HG03045 (cell line): ENCODE data around the gene HDGF.

Experiments used
- ATAC-seq: cut with Tn5 transposase; IDR thresholded peaks from one replicate; pipeline ENCODE4 v1.9.1; 2021; ENCODE audit warnings: mild to moderate bottlenecking, moderate library complexity; ENCODE audit not compliant: unreplicated experiment

HDGF gene

GRCh38 chr1:156727492-156727891 lies 24.0 kb downstream of the HDGF start:
- ATAC-seq: no peak

- no peak for ATAC-seq
Measured at GRCh38 chr1:156726549-156727226, 24.8 kb downstream of the HDGF start.

- ATAC-seq: peak; percentile 30
Measured at GRCh38 chr1:156725683-156726280, 25.7 kb downstream of the HDGF start.

GRCh38 chr1:156721535-156721934 lies 29.9 kb downstream of the HDGF start:
- no peak for ATAC-seq

- ATAC-seq: no peak
Measured at GRCh38 chr1:156721131-156721530, 30.3 kb downstream of the HDGF start.

GRCh38 chr1:156717351-156717750 lies 34.1 kb downstream of the HDGF start:
- ATAC-seq: no peak

GRCh38 chr1:156714830-156715229 lies 36.6 kb downstream of the HDGF start:
- ATAC-seq: no peak

GRCh38 chr1:156712626-156713025 lies 38.8 kb downstream of the HDGF start:
- no peak for ATAC-seq

- ATAC-seq: no peak
Measured at GRCh38 chr1:156711011-156711817, 40.3 kb downstream of the HDGF start.

GRCh38 chr1:156709757-156710489 lies 41.6 kb downstream of the HDGF start:
- no peak for ATAC-seq

GRCh38 chr1:156709031-156709430 lies 42.4 kb downstream of the HDGF start:
- no peak for ATAC-seq

GRCh38 chr1:156708218-156708661 lies 43.2 kb downstream of the HDGF start:
- ATAC-seq: no peak

- ATAC-seq: no peak
Measured at GRCh38 chr1:156707417-156708217, 43.9 kb downstream of the HDGF start.

GRCh38 chr1:156706657-156707416 lies 44.6 kb downstream of the HDGF start:
- ATAC-seq: no peak

- ATAC-seq: no peak
Measured at GRCh38 chr1:156705918-156706656, 45.4 kb downstream of the HDGF start.

- ATAC-seq: no peak
Measured at GRCh38 chr1:156705321-156705917, 46.1 kb downstream of the HDGF start, which contains the start of gene CRABP2. CRABP2 (minus strand) TSS chr1:156705583; CDS start chr1:156705446, 137 bp downstream.

- ATAC-seq: no peak
Measured at GRCh38 chr1:156704930-156705320, 46.5 kb downstream of the HDGF start.

- no peak for ATAC-seq
Measured at GRCh38 chr1:156704166-156704711, 47.2 kb downstream of the HDGF start.
